K562 (cell line): ENCODE results near the gene CSKMT.
"Not testable (repeated sequence)": the region's sequence is repeated elsewhere in the genome, so short reads cannot be mapped to it uniquely, and the experiment has no call there.

Experiments used
- JUN ChIP-seq, 2 experiments: sonication (generic) in 1 of 2; formaldehyde crosslinking in 1 of 2; IDR thresholded peaks; 2 replicates each; pipeline versions ENCODE4 v1.6.1 to v1.8.0; 2012 to 2022; ENCODE audit warnings: borderline replicate concordance in 2 of 2, mild to moderate bottlenecking in 2 of 2, improper control_type of control experiment in 1 of 2, low read depth in 1 of 2, low read length in 1 of 2, missing genetic modification reagents in 1 of 2
- ZEB2 ChIP-seq: fragments of 450-650 bp; IDR thresholded peaks from 2 replicates; pipeline ENCODE4 v1.6.1; 2016
- ZNF384 ChIP-seq: IDR thresholded peaks from 2 replicates; pipeline ENCODE4 v1.6.1; 2012; ENCODE audit warnings: low read depth, low read length, improper control_type of control experiment

DNA sequence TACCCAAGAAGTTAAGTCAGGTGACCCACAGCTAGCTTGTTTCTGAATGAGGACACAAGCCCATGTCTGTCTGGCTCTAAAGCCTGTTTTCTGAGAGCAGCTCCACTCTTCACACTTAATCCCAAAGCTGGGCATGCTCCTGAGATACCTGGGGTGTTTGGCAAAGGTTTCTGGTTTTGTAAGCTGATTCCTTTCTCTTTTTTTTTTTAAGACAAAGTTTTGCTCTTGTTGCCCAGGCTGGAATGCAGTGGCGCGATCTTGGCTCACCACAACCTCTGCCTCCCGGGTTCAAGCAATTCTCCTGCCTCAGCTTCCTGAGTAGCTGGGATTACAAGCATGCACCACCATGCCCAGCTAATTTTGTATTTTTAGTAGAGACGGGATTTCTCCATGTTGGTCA lies 28.5 kb downstream of the CSKMT start:
- TF ChIP-seq ZNF384; JUN (IDR thresholded peaks at IDR 0.05; ENCODE audit: borderline replicate concordance, low read depth, low read length); JUN (CRISPR knock-in tag; IDR thresholded peaks at IDR 0.05; ENCODE audit: borderline replicate concordance); ZEB2: not testable (repeated sequence)
